ENCODE measurements around the gene ALOX5. TPM values are rescaled to one million over a fixed set of nuclear protein-coding genes. Genes with fewer than 3 reads are reported as not detected.

ALOX5 gene
- total RNA-seq, 2 donors from 2014 or later: 6.2 to 6.4 TPM

DNA sequence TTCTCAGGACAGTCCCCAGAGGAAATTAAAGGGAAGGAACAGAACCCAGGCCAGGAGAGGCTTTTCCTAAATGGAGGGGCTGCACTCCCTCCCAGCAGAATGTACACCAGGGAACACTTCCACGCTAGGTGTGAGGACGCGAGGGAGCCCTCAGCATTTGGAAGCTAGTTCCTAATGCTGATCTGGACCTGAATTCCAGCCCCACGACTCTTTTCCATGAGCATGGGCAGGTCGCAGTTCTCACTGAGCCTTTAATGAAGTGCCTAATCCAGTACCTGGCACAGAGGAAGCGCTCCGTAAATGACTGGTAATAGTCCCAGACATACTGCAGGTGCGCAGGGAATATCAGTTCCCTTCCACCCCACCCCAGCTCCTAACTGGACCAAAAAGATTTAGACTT lies 1.1 kb downstream of the ALOX5 start:
- Histone ChIP-seq H3K27me3 (peaks cover 25% of the 10 kb centered on the region), H3K27ac (no peak overlapping the region), H3K9me3 (no peaks in the 10 kb centered on the region), H3K4me1 (no peaks in the 10 kb centered on the region), H3K9ac (ENCODE audit: low read depth in 2 of 2, low read length in 2 of 2) (peak overlapping the region in 1 of 2 donors; percentile 73), H3K4me3 (peak overlapping the region; percentile 38), H3K36me3 (no peaks in the 10 kb centered on the region)
- no peak for TF ChIP-seq CTCF (IDR thresholded peaks at IDR 0.05)
- DNase-seq: no peak
- intact Hi-C loops (cut with DNase I): no loop called here

DNA sequence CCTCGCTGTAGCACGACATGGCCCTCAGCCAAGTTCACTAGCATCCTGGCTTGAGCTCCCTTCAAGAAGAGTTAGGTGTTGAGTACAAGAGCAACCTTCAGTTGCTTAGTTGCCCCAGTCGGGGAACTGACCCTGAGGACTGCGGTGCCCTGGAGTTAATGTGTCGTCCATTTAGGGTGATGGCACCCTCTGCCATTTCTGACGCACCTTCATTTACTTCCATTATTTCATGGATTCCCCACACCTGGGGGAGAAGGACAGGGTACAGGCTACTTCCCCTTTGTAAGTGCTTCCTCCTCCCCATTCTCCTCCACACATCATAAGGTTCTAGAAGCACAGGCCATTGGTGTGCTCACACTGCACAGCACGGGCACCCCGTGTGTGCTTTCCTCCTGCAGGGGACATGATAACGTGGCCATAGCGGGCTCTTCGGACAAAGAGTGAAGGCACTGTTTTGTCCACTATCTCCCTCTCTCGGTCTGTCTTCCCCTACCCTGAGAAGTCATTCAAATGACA lies 1.8 kb downstream of the ALOX5 start:
- H3K36me3 ChIP-seq: no peaks in the 10 kb centered on the region

DNA sequence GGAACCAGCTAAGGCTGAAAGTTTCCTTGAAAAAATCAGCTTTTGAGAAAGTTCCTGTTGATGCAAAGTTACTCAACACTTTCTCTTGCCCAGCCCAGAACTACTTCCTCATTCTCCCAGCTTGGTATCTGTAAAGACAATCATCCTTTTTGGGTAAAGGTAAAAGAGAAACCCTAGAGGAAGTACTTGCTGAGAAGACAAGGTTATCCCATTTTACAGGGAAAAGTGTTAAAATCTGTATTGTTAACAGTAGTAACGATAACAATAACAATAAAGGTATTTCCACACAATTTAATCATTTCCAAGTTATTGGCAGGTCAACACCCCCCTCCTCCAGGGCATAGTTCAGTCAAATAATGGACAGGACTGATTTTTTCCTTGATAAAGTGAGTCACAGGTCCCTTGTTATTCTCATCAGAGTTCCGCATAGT lies 2.4 kb downstream of the ALOX5 start:
- peaks cover 25% of the 10 kb centered on the region for H3K27me3 ChIP-seq
- H3K4me3 ChIP-seq: no peak overlapping the region
- no peak for TF ChIP-seq CTCF (IDR thresholded peaks at IDR 0.05)
- no peak for DNase-seq
- no peaks in the 10 kb centered on the region for H3K4me1 ChIP-seq
- no peaks in the 10 kb centered on the region for H3K9me3 ChIP-seq
- H3K9ac ChIP-seq (ENCODE audit: low read depth in 2 of 2, low read length in 2 of 2): no peak overlapping the region
- intact Hi-C loops (cut with DNase I): no loop called here
- H3K27ac ChIP-seq: no peak overlapping the region
- no peaks in the 10 kb centered on the region for H3K36me3 ChIP-seq

More for the DNA sequence above, 1.8 kb downstream of the ALOX5 start:
- no peaks in the 10 kb centered on the region for H3K4me1 ChIP-seq
- TF ChIP-seq CTCF (IDR thresholded peaks at IDR 0.05): no peak
- no peak overlapping the region for H3K27ac ChIP-seq
- no peak overlapping the region for H3K9ac ChIP-seq (ENCODE audit: low read depth in 2 of 2, low read length in 2 of 2)
- no peak overlapping the region for H3K4me3 ChIP-seq
- H3K9me3 ChIP-seq: no peaks in the 10 kb centered on the region
- DNase-seq: no peak
- intact Hi-C loops (cut with DNase I): no loop called here
- H3K27me3 ChIP-seq: peaks cover 25% of the 10 kb centered on the region

GRCh38 chr10:45377321-45377720 lies 3.3 kb downstream of the ALOX5 start:
- no peak overlapping the region for H3K27ac ChIP-seq
- DNase-seq: no peak
- no peak for TF ChIP-seq CTCF (IDR thresholded peaks at IDR 0.05)
- no peaks in the 10 kb centered on the region for H3K4me1 ChIP-seq
- no peaks in the 10 kb centered on the region for H3K9me3 ChIP-seq
- peaks cover 21% of the 10 kb centered on the region for H3K27me3 ChIP-seq
- intact Hi-C loops (cut with DNase I): no loop called here
- H3K9ac ChIP-seq (ENCODE audit: low read depth in 2 of 2, low read length in 2 of 2): no peak overlapping the region
- no peak overlapping the region for H3K4me3 ChIP-seq
- H3K36me3 ChIP-seq: no peaks in the 10 kb centered on the region

DNA sequence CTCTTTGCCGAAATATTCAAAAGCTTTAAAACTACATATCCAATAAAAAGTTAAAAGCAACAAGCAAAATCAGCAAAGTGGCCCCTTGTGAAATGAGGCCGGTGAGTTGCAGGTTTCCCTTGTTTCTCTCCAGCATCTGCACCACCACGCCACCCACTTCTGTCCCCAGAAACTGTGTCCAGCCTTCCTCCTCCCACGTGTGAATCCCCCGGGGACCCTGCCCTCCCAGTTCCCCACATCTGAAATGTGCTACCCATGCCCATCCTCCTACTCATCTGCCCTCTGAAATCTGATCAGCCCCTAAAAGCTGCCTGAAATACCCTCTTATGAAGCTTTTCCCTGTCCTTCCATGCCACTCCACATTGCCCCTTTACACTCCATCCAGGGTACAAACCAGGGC lies 3.8 kb downstream of the ALOX5 start:
- intact Hi-C loops (cut with DNase I): no loop called here
- no peak overlapping the region for H3K4me3 ChIP-seq
- no peaks in the 10 kb centered on the region for H3K9me3 ChIP-seq
- H3K27ac ChIP-seq: no peak overlapping the region
- DNase-seq: no peak
- peaks cover 19% of the 10 kb centered on the region for H3K27me3 ChIP-seq
- TF ChIP-seq CTCF (IDR thresholded peaks at IDR 0.05): no peak
- H3K9ac ChIP-seq (ENCODE audit: low read depth in 2 of 2, low read length in 2 of 2): no peak overlapping the region
- H3K4me1 ChIP-seq: no peaks in the 10 kb centered on the region
- no peaks in the 10 kb centered on the region for H3K36me3 ChIP-seq
